OCI-LY7 (cell line): ENCODE data around the gene METTL23.
A peak's percentile ranks its signal among the peaks of the same experiment; 100 is the strongest.

Experiments used
- EZH2phosphoT487 ChIP-seq: fragments of 200-600 bp; sonication (generic); IDR thresholded peaks from 2 replicates; pipeline ENCODE4 v1.6.1; 2018; ENCODE audit warnings: low read depth, borderline replicate concordance, mild to moderate bottlenecking, mixed run types, antibody characterized with exemption, low read length, moderate library complexity, mixed read lengths
- TF ChIP-seq, protein P1 (sequence below): fragments of 200-600 bp; sonication (generic); conservative IDR thresholded peaks from 2 replicates; pipeline ENCODE4 v1.5.1; 2014; ENCODE audit warnings: mild to moderate bottlenecking, antibody characterized with exemption, low read length, moderate library complexity, mixed read lengths

DNA sequence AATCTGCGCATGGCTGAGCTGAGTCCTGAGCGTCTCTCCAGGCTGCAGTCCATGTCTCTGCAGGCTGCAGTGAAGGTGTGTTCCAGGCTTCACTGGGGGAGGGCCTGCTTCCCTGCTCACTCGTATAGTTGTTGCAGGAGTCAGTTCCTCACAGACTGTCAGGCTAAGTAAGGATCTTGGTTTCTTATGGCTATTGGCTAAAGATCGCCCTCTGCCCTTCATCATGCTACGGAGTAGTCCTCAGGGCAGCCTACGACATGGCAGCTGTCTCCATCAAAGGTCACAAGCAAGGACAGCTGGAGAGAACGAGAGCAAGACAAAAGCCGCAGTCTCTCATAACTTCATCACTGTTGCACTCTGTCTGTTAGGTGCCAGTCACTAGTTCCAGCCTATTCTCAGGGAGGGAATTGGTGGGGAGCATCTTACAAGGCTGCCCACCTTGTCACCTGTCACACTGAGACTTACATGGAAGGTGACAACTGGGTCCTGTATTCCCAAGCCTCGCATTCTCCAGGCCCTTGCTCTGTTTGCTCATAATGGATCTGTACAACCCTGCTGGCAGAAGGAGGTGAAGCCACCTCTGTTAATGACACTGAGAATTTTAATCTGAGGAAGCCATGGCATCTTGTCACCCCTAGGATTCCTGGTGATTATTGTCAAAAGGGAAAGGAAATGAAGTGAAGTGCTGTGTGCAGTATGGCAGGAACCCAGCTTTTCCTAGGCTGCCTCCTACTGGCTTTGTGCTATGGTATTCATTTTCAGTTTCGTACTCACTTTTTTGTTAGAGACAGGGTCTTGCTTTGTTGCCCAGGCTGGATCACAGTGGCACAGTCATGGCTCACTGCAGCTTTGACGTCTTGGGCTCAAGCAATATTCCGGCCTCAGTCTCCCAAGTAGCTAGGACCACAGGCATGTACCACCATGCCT lies 54.7 kb downstream of the METTL23 start:
- TF ChIP-seq, protein P1, sequence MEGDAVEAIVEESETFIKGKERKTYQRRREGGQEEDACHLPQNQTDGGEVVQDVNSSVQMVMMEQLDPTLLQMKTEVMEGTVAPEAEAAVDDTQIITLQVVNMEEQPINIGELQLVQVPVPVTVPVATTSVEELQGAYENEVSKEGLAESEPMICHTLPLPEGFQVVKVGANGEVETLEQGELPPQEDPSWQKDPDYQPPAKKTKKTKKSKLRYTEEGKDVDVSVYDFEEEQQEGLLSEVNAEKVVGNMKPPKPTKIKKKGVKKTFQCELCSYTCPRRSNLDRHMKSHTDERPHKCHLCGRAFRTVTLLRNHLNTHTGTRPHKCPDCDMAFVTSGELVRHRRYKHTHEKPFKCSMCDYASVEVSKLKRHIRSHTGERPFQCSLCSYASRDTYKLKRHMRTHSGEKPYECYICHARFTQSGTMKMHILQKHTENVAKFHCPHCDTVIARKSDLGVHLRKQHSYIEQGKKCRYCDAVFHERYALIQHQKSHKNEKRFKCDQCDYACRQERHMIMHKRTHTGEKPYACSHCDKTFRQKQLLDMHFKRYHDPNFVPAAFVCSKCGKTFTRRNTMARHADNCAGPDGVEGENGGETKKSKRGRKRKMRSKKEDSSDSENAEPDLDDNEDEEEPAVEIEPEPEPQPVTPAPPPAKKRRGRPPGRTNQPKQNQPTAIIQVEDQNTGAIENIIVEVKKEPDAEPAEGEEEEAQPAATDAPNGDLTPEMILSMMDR: peak; percentile 65; the same call in 1 of the 2 replicates
- no peak for TF ChIP-seq EZH2phosphoT487
